ENCODE results near the gene MPRIP.
"Not testable (repeated sequence)": the region's sequence is repeated elsewhere in the genome, so short reads cannot be mapped to it uniquely, and the experiment has no call there.

The MPRIP gene

GRCh38 chr17:17151541-17151940, 109.3 kb downstream of the MPRIP start:
- DNase-seq: no peak

GRCh38 chr17:17151962-17152361, 109.7 kb downstream of the MPRIP start:
- no peak for DNase-seq

- DNase-seq: no peak
Measured at GRCh38 chr17:17152385-17152784, 110.1 kb downstream of the MPRIP start.

GRCh38 chr17:17153071-17153470, 110.8 kb downstream of the MPRIP start:
- no peak for DNase-seq

GRCh38 chr17:17153709-17154108, 111.5 kb downstream of the MPRIP start:
- DNase-seq: no peak

GRCh38 chr17:17154556-17154955, 112.3 kb downstream of the MPRIP start:
- DNase-seq: no peak

GRCh38 chr17:17154981-17155380, 112.7 kb downstream of the MPRIP start:
- DNase-seq: no peak

GRCh38 chr17:17155568-17155967, 113.3 kb downstream of the MPRIP start:
- DNase-seq: no peak

- no peak for DNase-seq
Measured at GRCh38 chr17:17156107-17156506, 113.8 kb downstream of the MPRIP start.

GRCh38 chr17:17156511-17156910, 114.3 kb downstream of the MPRIP start:
- no peak for DNase-seq

- no peak for DNase-seq
Measured at GRCh38 chr17:17157041-17157440, 114.8 kb downstream of the MPRIP start.

GRCh38 chr17:17158506-17158905, 116.2 kb downstream of the MPRIP start:
- not testable (repeated sequence) for DNase-seq

- no peak for DNase-seq
Measured at GRCh38 chr17:17159571-17159970, 117.3 kb downstream of the MPRIP start.

GRCh38 chr17:17161121-17161520, 118.9 kb downstream of the MPRIP start:
- no peak for DNase-seq

- DNase-seq: no peak
Measured at GRCh38 chr17:17161759-17162158, 119.5 kb downstream of the MPRIP start.

- no peak for DNase-seq
Measured at GRCh38 chr17:17164156-17164555, 121.9 kb downstream of the MPRIP start.

- no peak for DNase-seq
Measured at GRCh38 chr17:17164676-17165075, 122.4 kb downstream of the MPRIP start.

GRCh38 chr17:17165666-17166308, 123.5 kb downstream of the MPRIP start:
- no peak for DNase-seq

- DNase-seq: no peak
Measured at GRCh38 chr17:17166446-17166845, 124.2 kb downstream of the MPRIP start.

- DNase-seq: no peak
Measured at GRCh38 chr17:17167356-17167755, 125.1 kb downstream of the MPRIP start.

GRCh38 chr17:17167986-17168385, 125.7 kb downstream of the MPRIP start:
- DNase-seq: no peak

- DNase-seq: no peak
Measured at GRCh38 chr17:17168401-17168800, 126.1 kb downstream of the MPRIP start.

- DNase-seq: no peak
Measured at GRCh38 chr17:17169396-17169795, 127.1 kb downstream of the MPRIP start.

- no peak for DNase-seq
Measured at GRCh38 chr17:17170346-17170985, 128.2 kb downstream of the MPRIP start.

- no peak for DNase-seq
Measured at GRCh38 chr17:17171186-17171585, 128.9 kb downstream of the MPRIP start.
